GM12878 (cell line): Measurements from ENCODE around the gene AGAP1.

Experiments used
- ATF7 ChIP-seq: fragments of 450-650 bp; IDR thresholded peaks from 2 replicates; pipeline ENCODE4 v1.6.1; 2016; ENCODE audit warnings: low read depth, mild to moderate bottlenecking
- EZH2 ChIP-seq: IDR thresholded peaks from 2 replicates; pipeline ENCODE4 v1.6.1; 2012; ENCODE audit warnings: low read depth, mild to moderate bottlenecking, control low read depth, inconsistent platforms, low read length, borderline replicate concordance; ENCODE audit not compliant: control insufficient read depth
- MYC ChIP-seq: IDR thresholded peaks from 2 replicates; pipeline ENCODE4 v1.6.1; 2011; ENCODE audit warnings: mild to moderate bottlenecking, low read length, moderate library complexity, inconsistent platforms; ENCODE audit not compliant: insufficient read depth, insufficient replicate concordance, insufficient read length, severe bottlenecking
- POLR2AphosphoS5 ChIP-seq: IDR thresholded peaks from 2 replicates; pipeline ENCODE4 v1.6.1; 2011; ENCODE audit warnings: mild to moderate bottlenecking, low read length, inconsistent platforms
- POU2F2 ChIP-seq: IDR thresholded peaks from 3 replicates; pipeline ENCODE4 v1.6.1; 2011; ENCODE audit warnings: low read depth, mild to moderate bottlenecking, low read length, borderline replicate concordance
- TCF3 ChIP-seq: IDR thresholded peaks from 2 replicates; pipeline ENCODE4 v1.6.1; 2012; ENCODE audit warnings: low read depth, mild to moderate bottlenecking, low read length, borderline replicate concordance; ENCODE audit not compliant: insufficient read depth
- TF ChIP-seq, protein P1 (sequence below): IDR thresholded peaks from 2 replicates; pipeline ENCODE4 v1.6.1; 2011; ENCODE audit warnings: mild to moderate bottlenecking, low read depth, low read length, moderate library complexity; ENCODE audit not compliant: insufficient replicate concordance
- TF ChIP-seq, protein P2 (sequence below): IDR thresholded peaks from 2 replicates; pipeline ENCODE4 v1.6.1; 2012; ENCODE audit warnings: low read depth, low read length, improper control_type of control experiment
- TF ChIP-seq, protein P3 (sequence below): fragments of 450-650 bp; IDR thresholded peaks from 2 replicates; pipeline ENCODE4 v1.6.1; 2014; ENCODE audit warnings: mild to moderate bottlenecking
- TF ChIP-seq, protein P4 (sequence below): fragments of 450-650 bp; conservative IDR thresholded peaks from 2 replicates; pipeline ENCODE4 v1.6.1; 2017; ENCODE audit warnings: mild to moderate bottlenecking, moderate library complexity
- TF ChIP-seq, protein P5 (sequence below), 3 experiments: IDR thresholded peaks in 2 of 3; conservative IDR thresholded peaks in 1 of 3; 2 replicates each; pipeline ENCODE4 v1.5.1; 2011; ENCODE audit warnings: low read depth in 3 of 3, low read length in 3 of 3, mild to moderate bottlenecking in 3 of 3, control low read depth in 2 of 3, moderate library complexity in 2 of 3, inconsistent platforms in 1 of 3, mixed read lengths in 1 of 3; ENCODE audit not compliant: control insufficient read depth in 2 of 3, insufficient read depth in 1 of 3; ENCODE audit errors: extremely low read depth in 1 of 3
- TF ChIP-seq, protein P6 (sequence below): fragments of 150-350 bp; IDR thresholded peaks from 2 replicates; pipeline ENCODE4 v1.6.1; 2016; ENCODE audit warnings: low read depth, low read length

DNA sequence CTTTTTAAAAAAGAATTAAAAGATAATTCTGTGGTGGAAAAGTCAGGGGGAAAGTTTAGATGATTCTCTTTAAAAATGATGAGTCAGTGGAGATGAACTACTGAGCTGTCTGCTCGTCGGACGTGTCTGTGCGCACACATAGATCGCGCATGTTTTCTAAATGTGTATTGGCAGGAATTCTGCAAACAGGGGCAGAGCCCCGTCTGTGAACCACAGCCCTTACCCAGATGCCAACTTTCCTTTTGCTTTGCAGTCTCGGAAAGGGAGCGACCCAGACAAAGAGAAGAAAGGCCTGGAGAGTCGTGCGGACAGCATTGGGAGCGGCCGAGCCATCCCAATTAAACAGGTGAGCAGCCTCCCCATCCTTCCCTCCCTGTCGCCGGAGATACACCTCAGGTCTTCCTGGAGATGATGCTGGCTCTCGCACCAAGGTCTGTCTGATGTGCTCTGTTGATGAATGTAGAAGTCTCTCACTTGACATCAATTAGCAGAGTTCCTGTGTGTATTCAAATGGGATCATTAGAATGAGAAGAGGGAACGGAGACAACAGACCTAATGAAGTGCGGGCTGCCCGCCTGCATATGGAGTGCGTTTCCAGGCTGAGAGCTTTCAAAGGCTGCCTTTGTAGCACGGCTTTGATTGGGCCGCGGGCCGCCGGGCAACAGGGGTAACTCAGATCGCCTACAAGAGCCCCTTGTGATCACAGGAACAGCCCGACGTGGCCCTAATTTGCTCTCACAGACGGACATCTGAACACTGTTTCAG, 313.3 kb downstream of the AGAP1 start:
- TF ChIP-seq POLR2AphosphoS5 (no peak), TCF3 (no peak), POU2F2 (no peak), EZH2 (no peak), MYC (no peak), ATF7 (no peak)
- TF ChIP-seq, protein P1, sequence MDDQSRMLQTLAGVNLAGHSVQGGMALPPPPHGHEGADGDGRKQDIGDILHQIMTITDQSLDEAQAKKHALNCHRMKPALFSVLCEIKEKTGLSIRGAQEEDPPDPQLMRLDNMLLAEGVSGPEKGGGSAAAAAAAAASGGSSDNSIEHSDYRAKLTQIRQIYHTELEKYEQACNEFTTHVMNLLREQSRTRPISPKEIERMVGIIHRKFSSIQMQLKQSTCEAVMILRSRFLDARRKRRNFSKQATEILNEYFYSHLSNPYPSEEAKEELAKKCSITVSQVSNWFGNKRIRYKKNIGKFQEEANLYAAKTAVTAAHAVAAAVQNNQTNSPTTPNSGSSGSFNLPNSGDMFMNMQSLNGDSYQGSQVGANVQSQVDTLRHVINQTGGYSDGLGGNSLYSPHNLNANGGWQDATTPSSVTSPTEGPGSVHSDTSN = no peak
- TF ChIP-seq, protein P2, sequence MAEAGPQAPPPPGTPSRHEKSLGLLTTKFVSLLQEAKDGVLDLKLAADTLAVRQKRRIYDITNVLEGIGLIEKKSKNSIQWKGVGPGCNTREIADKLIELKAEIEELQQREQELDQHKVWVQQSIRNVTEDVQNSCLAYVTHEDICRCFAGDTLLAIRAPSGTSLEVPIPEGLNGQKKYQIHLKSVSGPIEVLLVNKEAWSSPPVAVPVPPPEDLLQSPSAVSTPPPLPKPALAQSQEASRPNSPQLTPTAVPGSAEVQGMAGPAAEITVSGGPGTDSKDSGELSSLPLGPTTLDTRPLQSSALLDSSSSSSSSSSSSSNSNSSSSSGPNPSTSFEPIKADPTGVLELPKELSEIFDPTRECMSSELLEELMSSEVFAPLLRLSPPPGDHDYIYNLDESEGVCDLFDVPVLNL = no peak
- TF ChIP-seq, protein P3, sequence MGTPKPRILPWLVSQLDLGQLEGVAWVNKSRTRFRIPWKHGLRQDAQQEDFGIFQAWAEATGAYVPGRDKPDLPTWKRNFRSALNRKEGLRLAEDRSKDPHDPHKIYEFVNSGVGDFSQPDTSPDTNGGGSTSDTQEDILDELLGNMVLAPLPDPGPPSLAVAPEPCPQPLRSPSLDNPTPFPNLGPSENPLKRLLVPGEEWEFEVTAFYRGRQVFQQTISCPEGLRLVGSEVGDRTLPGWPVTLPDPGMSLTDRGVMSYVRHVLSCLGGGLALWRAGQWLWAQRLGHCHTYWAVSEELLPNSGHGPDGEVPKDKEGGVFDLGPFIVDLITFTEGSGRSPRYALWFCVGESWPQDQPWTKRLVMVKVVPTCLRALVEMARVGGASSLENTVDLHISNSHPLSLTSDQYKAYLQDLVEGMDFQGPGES = no peak
- TF ChIP-seq, protein P4, sequence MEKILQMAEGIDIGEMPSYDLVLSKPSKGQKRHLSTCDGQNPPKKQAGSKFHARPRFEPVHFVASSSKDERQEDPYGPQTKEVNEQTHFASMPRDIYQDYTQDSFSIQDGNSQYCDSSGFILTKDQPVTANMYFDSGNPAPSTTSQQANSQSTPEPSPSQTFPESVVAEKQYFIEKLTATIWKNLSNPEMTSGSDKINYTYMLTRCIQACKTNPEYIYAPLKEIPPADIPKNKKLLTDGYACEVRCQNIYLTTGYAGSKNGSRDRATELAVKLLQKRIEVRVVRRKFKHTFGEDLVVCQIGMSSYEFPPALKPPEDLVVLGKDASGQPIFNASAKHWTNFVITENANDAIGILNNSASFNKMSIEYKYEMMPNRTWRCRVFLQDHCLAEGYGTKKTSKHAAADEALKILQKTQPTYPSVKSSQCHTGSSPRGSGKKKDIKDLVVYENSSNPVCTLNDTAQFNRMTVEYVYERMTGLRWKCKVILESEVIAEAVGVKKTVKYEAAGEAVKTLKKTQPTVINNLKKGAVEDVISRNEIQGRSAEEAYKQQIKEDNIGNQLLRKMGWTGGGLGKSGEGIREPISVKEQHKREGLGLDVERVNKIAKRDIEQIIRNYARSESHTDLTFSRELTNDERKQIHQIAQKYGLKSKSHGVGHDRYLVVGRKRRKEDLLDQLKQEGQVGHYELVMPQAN = no peak
- TF ChIP-seq, protein P5, sequence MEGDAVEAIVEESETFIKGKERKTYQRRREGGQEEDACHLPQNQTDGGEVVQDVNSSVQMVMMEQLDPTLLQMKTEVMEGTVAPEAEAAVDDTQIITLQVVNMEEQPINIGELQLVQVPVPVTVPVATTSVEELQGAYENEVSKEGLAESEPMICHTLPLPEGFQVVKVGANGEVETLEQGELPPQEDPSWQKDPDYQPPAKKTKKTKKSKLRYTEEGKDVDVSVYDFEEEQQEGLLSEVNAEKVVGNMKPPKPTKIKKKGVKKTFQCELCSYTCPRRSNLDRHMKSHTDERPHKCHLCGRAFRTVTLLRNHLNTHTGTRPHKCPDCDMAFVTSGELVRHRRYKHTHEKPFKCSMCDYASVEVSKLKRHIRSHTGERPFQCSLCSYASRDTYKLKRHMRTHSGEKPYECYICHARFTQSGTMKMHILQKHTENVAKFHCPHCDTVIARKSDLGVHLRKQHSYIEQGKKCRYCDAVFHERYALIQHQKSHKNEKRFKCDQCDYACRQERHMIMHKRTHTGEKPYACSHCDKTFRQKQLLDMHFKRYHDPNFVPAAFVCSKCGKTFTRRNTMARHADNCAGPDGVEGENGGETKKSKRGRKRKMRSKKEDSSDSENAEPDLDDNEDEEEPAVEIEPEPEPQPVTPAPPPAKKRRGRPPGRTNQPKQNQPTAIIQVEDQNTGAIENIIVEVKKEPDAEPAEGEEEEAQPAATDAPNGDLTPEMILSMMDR (IDR thresholded peaks at IDR 0.05 in 2 of 3, conservative IDR thresholded peaks at IDR 0.05 in 1 of 3; ENCODE audit: control insufficient read depth in 2 of 3, extremely low read depth in 1 of 3, insufficient read depth in 1 of 3, low read depth in 3 of 3, low read length in 3 of 3) = no peak
- TF ChIP-seq, protein P6, sequence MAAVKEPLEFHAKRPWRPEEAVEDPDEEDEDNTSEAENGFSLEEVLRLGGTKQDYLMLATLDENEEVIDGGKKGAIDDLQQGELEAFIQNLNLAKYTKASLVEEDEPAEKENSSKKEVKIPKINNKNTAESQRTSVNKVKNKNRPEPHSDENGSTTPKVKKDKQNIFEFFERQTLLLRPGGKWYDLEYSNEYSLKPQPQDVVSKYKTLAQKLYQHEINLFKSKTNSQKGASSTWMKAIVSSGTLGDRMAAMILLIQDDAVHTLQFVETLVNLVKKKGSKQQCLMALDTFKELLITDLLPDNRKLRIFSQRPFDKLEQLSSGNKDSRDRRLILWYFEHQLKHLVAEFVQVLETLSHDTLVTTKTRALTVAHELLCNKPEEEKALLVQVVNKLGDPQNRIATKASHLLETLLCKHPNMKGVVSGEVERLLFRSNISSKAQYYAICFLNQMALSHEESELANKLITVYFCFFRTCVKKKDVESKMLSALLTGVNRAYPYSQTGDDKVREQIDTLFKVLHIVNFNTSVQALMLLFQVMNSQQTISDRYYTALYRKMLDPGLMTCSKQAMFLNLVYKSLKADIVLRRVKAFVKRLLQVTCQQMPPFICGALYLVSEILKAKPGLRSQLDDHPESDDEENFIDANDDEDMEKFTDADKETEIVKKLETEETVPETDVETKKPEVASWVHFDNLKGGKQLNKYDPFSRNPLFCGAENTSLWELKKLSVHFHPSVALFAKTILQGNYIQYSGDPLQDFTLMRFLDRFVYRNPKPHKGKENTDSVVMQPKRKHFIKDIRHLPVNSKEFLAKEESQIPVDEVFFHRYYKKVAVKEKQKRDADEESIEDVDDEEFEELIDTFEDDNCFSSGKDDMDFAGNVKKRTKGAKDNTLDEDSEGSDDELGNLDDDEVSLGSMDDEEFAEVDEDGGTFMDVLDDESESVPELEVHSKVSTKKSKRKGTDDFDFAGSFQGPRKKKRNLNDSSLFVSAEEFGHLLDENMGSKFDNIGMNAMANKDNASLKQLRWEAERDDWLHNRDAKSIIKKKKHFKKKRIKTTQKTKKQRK = no peak
